ENCODE data around the gene G0S2.

G0S2 gene

DNA sequence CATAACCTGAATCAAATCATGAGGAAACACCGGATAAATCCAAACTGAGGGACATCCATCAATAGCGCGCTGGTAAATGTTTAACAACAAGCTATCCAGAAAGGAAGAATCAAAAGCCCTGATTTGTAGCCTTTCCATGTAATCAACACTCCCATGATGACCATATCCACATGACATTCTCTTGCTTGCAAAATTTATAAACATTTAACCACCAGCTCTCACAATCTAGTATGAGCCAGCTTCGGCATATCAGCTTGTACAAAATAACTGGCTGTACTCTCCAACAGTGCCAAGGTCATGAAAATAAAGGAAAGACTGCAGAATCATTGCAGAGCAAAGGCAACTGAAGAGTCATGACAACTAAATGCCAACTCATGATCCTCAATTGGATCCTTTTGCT lies 45.1 kb downstream of the G0S2 start:
- DNase-seq (ENCODE audit: low read depth), result peak; percentile 61

DNA sequence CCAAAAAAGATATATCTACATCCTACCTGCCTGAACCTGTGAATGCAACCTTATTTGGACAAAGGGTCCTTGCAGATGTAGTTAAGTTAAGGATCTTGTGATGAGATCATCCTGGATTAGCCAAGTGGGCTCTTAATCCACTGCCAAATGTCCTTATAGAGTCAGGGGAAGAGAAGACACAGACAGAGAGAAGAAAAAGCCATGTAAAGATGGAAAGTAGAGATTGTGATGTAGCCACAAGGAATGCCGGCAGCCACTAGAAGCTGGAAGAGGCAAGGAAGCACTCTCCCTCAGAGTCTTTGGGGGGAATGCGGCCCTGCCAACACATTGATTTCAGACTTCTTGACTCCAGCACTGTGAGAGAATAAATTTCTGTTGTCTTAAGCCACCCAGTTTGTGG lies 45.6 kb downstream of the G0S2 start:
- no peak for DNase-seq (ENCODE audit: low read depth)

DNA sequence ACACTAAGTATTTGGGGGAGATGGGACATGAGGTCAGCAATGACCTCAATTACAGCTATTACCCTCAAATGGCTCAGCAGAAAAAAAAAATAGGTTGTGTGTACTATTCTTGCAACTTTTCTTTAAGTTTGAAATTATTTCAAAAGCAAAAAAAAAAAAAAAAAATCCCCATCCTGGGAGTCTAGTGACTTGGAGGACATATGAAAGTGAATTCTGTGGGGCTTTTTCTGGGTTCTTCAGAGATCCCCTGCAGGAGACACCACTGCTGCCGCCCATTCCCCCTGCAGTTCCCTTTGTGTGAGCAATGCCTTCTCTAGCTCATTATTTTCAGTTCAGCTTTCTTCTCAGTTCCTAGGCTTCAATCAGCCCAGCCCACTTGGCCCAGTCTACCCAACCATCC lies 46.1 kb downstream of the G0S2 start:
- no peak for DNase-seq (ENCODE audit: low read depth)

DNA sequence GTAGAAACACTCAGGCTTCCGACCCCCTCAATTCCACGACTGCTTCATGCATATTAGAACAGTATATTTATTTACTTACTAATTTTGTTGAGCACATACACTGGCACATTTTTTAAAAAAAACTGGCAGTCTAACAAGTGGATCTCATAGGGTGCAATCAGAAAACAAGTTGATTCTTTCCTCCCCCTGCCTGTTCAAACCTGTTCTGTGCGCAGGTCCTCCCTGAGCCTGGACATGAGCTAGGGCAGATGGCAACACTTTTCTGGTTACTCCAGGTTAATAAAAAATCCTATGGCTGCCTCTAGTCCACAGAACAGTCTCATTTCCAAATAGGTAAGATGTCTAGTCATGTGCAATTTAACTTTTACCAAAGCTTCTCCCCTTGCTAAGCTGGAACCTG lies 48.1 kb downstream of the G0S2 start:
- DNase-seq (ENCODE audit: low read depth), result no peak

DNA sequence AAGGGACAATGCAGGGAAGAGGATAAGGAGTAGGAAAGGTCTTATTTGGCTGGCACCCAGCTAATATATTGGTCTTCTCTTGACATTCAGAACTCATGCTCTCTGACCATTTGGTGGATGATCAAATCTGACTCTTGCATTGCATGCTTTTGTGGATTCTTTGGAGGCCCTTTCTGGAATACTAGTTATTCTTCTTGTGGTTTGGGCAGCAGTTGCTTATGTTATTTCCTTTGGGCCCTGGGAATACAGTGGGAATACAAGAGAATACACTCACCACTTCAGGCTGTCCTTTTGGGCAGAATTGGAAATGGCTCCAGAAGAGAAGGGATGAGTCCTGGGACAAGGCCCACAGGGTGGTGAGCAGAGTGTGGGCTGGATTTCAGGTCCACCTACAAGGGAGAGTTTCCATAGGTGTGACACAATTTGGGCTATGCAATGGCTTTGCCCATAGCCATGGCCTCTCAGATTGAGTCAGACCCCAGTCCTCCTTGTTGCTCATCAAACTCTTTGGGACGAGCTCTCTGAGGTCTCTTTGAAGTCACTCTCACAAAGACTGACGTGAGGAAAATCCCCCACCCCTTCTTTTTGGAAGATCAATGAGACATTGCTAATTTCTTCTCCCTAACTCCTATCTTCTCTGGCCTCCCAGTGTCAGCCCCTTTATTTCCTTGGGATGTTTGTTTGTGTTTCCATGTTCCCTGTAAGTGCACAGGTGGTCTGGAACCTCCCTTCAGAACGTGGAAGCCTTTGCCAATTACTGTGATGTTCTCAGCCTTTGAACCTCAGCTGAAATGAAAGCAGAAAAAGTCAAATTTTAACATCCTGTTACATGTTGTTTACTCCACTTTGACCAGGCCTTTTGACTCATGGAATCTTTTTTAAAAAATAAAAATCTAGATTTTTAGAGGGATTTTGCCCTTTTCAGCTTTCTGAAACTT lies 48.8 kb downstream of the G0S2 start:
- no peak for DNase-seq (ENCODE audit: low read depth)

Measured in fibroblast of gingiva (primary cell).